Measurements from ENCODE around the gene PCDH15. TPM values are rescaled to one million over a fixed set of nuclear protein-coding genes. Genes with fewer than 3 reads are reported as not detected.

The PCDH15 gene
- total RNA-seq, 3 donors from 2014 or later (not counting 1 experiment from before 2014, with no cell fraction given), result not detected

GRCh38 chr10:54708021-54708420 is 93.0 kb downstream of the PCDH15 start:
- H3K4me3 Mint-ChIP-seq, result no peak overlapping the region
- no peak overlapping the region for H3K4me3 ChIP-seq (ENCODE audit: low read length)
- H3K27ac Mint-ChIP-seq, result no peak overlapping the region
- WGBS (ENCODE audit: insufficient coverage), result 77% methylated on average over 2 of the region's 2 CpGs
- ATAC-seq (no peak), DNase-seq (no peak)
- H3K27me3 Mint-ChIP-seq (ENCODE audit: low read depth in 2 of 2), result no peaks in the 10 kb centered on the region
- no peaks in the 10 kb centered on the region for H3K9me3 ChIP-seq (ENCODE audit: control insufficient read depth, insufficient read depth, low read length)
- no peaks in the 10 kb centered on the region for H3K4me1 Mint-ChIP-seq
- H3K36me3 ChIP-seq (ENCODE audit: control insufficient read depth, insufficient read depth, low read length), result no peaks in the 10 kb centered on the region
- H3K36me3 Mint-ChIP-seq, result peaks cover 2% of the 10 kb centered on the region
- no peaks in the 10 kb centered on the region for H3K4me1 ChIP-seq (ENCODE audit: control insufficient read depth, insufficient read depth, low read length)
- no peak overlapping the region for H3K27ac ChIP-seq (ENCODE audit: low read length)
- peaks cover 4 to 18% of the 10 kb centered on the region in 2 donors for H3K9me3 Mint-ChIP-seq
- no peaks in the 10 kb centered on the region for H3K27me3 ChIP-seq (ENCODE audit: control insufficient read depth, insufficient read depth, low read length)
- TF ChIP-seq, protein P1, sequence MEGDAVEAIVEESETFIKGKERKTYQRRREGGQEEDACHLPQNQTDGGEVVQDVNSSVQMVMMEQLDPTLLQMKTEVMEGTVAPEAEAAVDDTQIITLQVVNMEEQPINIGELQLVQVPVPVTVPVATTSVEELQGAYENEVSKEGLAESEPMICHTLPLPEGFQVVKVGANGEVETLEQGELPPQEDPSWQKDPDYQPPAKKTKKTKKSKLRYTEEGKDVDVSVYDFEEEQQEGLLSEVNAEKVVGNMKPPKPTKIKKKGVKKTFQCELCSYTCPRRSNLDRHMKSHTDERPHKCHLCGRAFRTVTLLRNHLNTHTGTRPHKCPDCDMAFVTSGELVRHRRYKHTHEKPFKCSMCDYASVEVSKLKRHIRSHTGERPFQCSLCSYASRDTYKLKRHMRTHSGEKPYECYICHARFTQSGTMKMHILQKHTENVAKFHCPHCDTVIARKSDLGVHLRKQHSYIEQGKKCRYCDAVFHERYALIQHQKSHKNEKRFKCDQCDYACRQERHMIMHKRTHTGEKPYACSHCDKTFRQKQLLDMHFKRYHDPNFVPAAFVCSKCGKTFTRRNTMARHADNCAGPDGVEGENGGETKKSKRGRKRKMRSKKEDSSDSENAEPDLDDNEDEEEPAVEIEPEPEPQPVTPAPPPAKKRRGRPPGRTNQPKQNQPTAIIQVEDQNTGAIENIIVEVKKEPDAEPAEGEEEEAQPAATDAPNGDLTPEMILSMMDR (IDR thresholded peaks at IDR 0.05), result no peak
- intact Hi-C loops (cut with micrococcal nuclease), result no loop called here

GRCh38 chr10:54702583-54703485 is 98.2 kb downstream of the PCDH15 start:
- no peaks in the 10 kb centered on the region for H3K27me3 ChIP-seq (ENCODE audit: control insufficient read depth, insufficient read depth, low read length)
- Mint-ChIP-seq H3K4me3 (no peak overlapping the region), H3K36me3 (peaks cover 11% of the 10 kb centered on the region), H3K27me3 (ENCODE audit: low read depth in 2 of 2) (no peaks in the 10 kb centered on the region), H3K9me3 (peaks cover 12 to 29% of the 10 kb centered on the region in 2 donors), H3K4me1 (no peaks in the 10 kb centered on the region), H3K27ac (no peak overlapping the region)
- no peak overlapping the region for H3K27ac ChIP-seq (ENCODE audit: low read length)
- ATAC-seq (no peak), DNase-seq (no peak)
- no peak overlapping the region for H3K4me3 ChIP-seq (ENCODE audit: low read length)
- TF ChIP-seq, protein P1 (IDR thresholded peaks at IDR 0.05), result no peak
- intact Hi-C loops (cut with micrococcal nuclease), result no loop called here
- WGBS (ENCODE audit: insufficient coverage), result 100% methylated on average over 3 of the region's 3 CpGs
- no peaks in the 10 kb centered on the region for H3K36me3 ChIP-seq (ENCODE audit: control insufficient read depth, insufficient read depth, low read length)
- H3K4me1 ChIP-seq (ENCODE audit: control insufficient read depth, insufficient read depth, low read length), result no peaks in the 10 kb centered on the region
- no peaks in the 10 kb centered on the region for H3K9me3 ChIP-seq (ENCODE audit: control insufficient read depth, insufficient read depth, low read length)

DNA sequence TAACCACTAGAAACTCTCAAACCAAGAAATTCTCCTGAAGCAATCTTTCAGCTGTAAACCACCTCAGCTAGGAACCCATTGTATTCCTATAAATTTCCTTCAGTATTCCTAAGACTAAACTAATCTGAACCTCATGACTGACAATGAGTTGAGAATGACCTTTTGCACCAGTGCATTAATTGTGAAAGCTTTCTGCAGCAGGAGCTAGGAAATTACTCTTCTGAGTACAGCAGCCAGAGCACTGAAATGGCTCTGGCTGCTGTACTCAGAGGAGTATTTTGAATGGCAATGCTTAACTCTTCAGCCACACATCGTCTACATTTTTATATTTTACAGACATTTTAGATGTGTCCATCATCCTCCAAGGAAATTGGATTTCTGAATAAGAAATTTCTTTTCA is 109.7 kb downstream of the PCDH15 start:
- no peak overlapping the region for H3K4me3 Mint-ChIP-seq
- Histone ChIP-seq H3K4me1 (ENCODE audit: control insufficient read depth, insufficient read depth, low read length) (no peaks in the 10 kb centered on the region), H3K4me3 (ENCODE audit: low read length) (no peak overlapping the region), H3K9me3 (ENCODE audit: control insufficient read depth, insufficient read depth, low read length) (no peaks in the 10 kb centered on the region), H3K36me3 (ENCODE audit: control insufficient read depth, insufficient read depth, low read length) (no peaks in the 10 kb centered on the region), H3K27ac (ENCODE audit: low read length) (no peak overlapping the region), H3K27me3 (ENCODE audit: control insufficient read depth, insufficient read depth, low read length) (no peaks in the 10 kb centered on the region)
- TF ChIP-seq, protein P1 (IDR thresholded peaks at IDR 0.05), result no peak
- intact Hi-C loops (cut with micrococcal nuclease), result no loop called here
- DNase-seq (no peak), ATAC-seq (no peak)
- no peaks in the 10 kb centered on the region for H3K27me3 Mint-ChIP-seq (ENCODE audit: low read depth in 2 of 2)
- WGBS (ENCODE audit: insufficient coverage), result 75% methylated on average over 1 of the region's 1 CpG
- H3K27ac Mint-ChIP-seq, result no peak overlapping the region
- no peaks in the 10 kb centered on the region for H3K4me1 Mint-ChIP-seq
- peaks cover 8% of the 10 kb centered on the region in 2 donors for H3K9me3 Mint-ChIP-seq
- H3K36me3 Mint-ChIP-seq, result no peaks in the 10 kb centered on the region

All from natural killer cell (primary cell).